Kidney (tissue), 14 donors: ENCODE data around the gene FOXE1. TPM values are rescaled to one million over a fixed set of nuclear protein-coding genes. Genes with fewer than 3 reads are reported as not detected.

Source experiments
- DNase-seq, 5 donors: peaks; one replicate each; pipeline ENCODE4 v3.0.0-alpha.2; 2013 to 2020
- FAIRE-seq: peaks from 2 replicates; lab custom pipeline; 2012; peaks lifted over from hg19 to GRCh38; lab: Jason Lieb, UNC
- H3K27ac ChIP-seq, 2 donors: one replicate each; pipeline ENCODE4 v1.7.0; 2013; ENCODE audit warnings: low read depth in 2 of 2, low read length in 2 of 2, inconsistent platforms in 1 of 2
- H3K27me3 ChIP-seq: one replicate; pipeline ENCODE4 v1.7.1; 2013; ENCODE audit warnings: low read length, inconsistent platforms; ENCODE audit not compliant: control insufficient read depth, insufficient read depth
- H3K36me3 ChIP-seq, 3 donors: one replicate each; pipeline versions ENCODE4 v1.7.0 to v1.7.1; 2013; ENCODE audit warnings: low read length in 3 of 3, control low read depth in 1 of 3, inconsistent platforms in 1 of 3; ENCODE audit not compliant: insufficient read depth in 3 of 3, control insufficient read depth in 2 of 3
- H3K4me1 ChIP-seq, 3 donors: one replicate each; pipeline versions ENCODE4 v1.7.0 to v1.7.1; 2013; ENCODE audit warnings: low read length in 3 of 3, inconsistent platforms in 1 of 3, low read depth in 1 of 3; ENCODE audit not compliant: control insufficient read depth in 2 of 3, insufficient read depth in 2 of 3
- H3K4me3 ChIP-seq, 3 donors: one replicate each; pipeline versions ENCODE4 v1.7.0 to v1.8.1; 2013; ENCODE audit warnings: low read length in 3 of 3, control low read depth in 1 of 3, inconsistent platforms in 1 of 3
- H3K9ac ChIP-seq, 3 donors: one replicate each; pipeline versions ENCODE4 v1.7.0 to v1.7.1; 2013; ENCODE audit warnings: low read length in 3 of 3, control low read depth in 1 of 3, inconsistent platforms in 1 of 3
- H3K9me3 ChIP-seq, 3 donors: one replicate each; pipeline versions ENCODE4 v1.7.0 to v1.7.1; 2013; ENCODE audit warnings: low read length in 3 of 3, control low read depth in 1 of 3, inconsistent platforms in 1 of 3; ENCODE audit not compliant: control insufficient read depth in 2 of 3, insufficient read depth in 1 of 3
- CTCF ChIP-seq: IDR thresholded peaks from 3 replicates; pipeline ENCODE4 v1.5.1; 2012; ENCODE audit warnings: mild to moderate bottlenecking, moderate library complexity, borderline replicate concordance; ENCODE audit not compliant: insufficient read depth; ENCODE audit errors: extremely low read depth
- intact Hi-C: fragments of 100-400 bp; cut with DNase I; formaldehyde crosslinking; loops from one replicate; pipeline ENCODE4 v1.11.1; 2022
- polyA plus RNA-seq: library from polyadenylated mRNA; stranded (reverse); fragments of 350-450 nt; fragmentation: Illumina TruSeq; extraction: RNeasy Lipid Tissue Mini Kit (QIAGEN cat#74804); gene quantifications from one replicate; pipeline ENCODE4 v1.2.3, GENCODE V29; 2014; ENCODE audit warnings: low read depth, low replicate concordance; ENCODE audit not compliant: insufficient read depth
- total RNA-seq: library from RNA; stranded (reverse); fragmentation: NEBNext Ultra II Directional; extraction: Animal tissue kit (Norgen Biotek cat#: 25700); gene quantifications from one replicate; pipeline ENCODE4 v1.2.1, GENCODE V29; 2021
- donor health status: control.
- donor health status: control.
- donor health status: control.
- donor health status: control.
- donor health status: control.
- donor health status: DM: yes; HTN: yes; CAD: no.
- donor health status: Normal renal cell carcinoma (clear cell type).

The FOXE1 gene
- total and polyA plus RNA-seq, 2 donors from 2014 or later = 2.2 TPM; not detected in 1

GRCh38 chr9:97891736-97892135 lies 38.7 kb downstream of the FOXE1 start:
- DNase-seq = no peak
- Histone ChIP-seq H3K4me3 (no peak overlapping the region), H3K9ac (no peak overlapping the region), H3K27me3 (no peaks in the 10 kb centered on the region), H3K36me3 (no peaks in the 10 kb centered on the region), H3K9me3 (peaks cover 0 to 5% (median 0%) of the 10 kb centered on the region in 3 donors), H3K27ac (no peak overlapping the region), H3K4me1 (no peaks in the 10 kb centered on the region)
- no peak for FAIRE-seq
- no peak for TF ChIP-seq CTCF
- intact Hi-C loops = no loop called here

- Histone ChIP-seq H3K27ac (no peak overlapping the region), H3K36me3 (no peaks in the 10 kb centered on the region), H3K9ac (no peak overlapping the region), H3K9me3 (peaks cover 0 to 5% (median 0%) of the 10 kb centered on the region in 3 donors), H3K27me3 (no peaks in the 10 kb centered on the region), H3K4me3 (no peak overlapping the region), H3K4me1 (no peaks in the 10 kb centered on the region)
- intact Hi-C loops = no loop called here
- FAIRE-seq (no peak), DNase-seq (no peak)
- TF ChIP-seq CTCF = no peak
These were observed 39.4 kb downstream of the FOXE1 start for GRCh38 chr9:97892421-97892820.

- DNase-seq = no peak
- intact Hi-C loops = no loop called here
- Histone ChIP-seq H3K9ac (no peak overlapping the region), H3K27ac (no peak overlapping the region), H3K4me3 (no peak overlapping the region), H3K36me3 (no peaks in the 10 kb centered on the region), H3K27me3 (no peaks in the 10 kb centered on the region), H3K9me3 (peaks cover 0 to 5% (median 0%) of the 10 kb centered on the region in 3 donors), H3K4me1 (no peaks in the 10 kb centered on the region)
- TF ChIP-seq CTCF = no peak
- no peak for FAIRE-seq
These were observed 42.2 kb downstream of the FOXE1 start for GRCh38 chr9:97895211-97895610.

GRCh38 chr9:97895695-97896332 lies 42.8 kb downstream of the FOXE1 start:
- FAIRE-seq = no peak
- Histone ChIP-seq H3K9me3 (peaks cover 0 to 5% (median 0%) of the 10 kb centered on the region in 3 donors), H3K9ac (no peak overlapping the region), H3K4me1 (no peaks in the 10 kb centered on the region), H3K27ac (no peak overlapping the region), H3K27me3 (no peaks in the 10 kb centered on the region), H3K36me3 (no peaks in the 10 kb centered on the region), H3K4me3 (no peak overlapping the region)
- intact Hi-C loops = no loop called here
- no peak for DNase-seq
- no peak for TF ChIP-seq CTCF
